ENCODE results near the gene MAD2L2. TPM values are rescaled to one million over a fixed set of nuclear protein-coding genes. Genes with fewer than 3 reads are reported as not detected.

The MAD2L2 gene
- total RNA-seq, 1 experiment from 2014 or later = 283 TPM

DNA sequence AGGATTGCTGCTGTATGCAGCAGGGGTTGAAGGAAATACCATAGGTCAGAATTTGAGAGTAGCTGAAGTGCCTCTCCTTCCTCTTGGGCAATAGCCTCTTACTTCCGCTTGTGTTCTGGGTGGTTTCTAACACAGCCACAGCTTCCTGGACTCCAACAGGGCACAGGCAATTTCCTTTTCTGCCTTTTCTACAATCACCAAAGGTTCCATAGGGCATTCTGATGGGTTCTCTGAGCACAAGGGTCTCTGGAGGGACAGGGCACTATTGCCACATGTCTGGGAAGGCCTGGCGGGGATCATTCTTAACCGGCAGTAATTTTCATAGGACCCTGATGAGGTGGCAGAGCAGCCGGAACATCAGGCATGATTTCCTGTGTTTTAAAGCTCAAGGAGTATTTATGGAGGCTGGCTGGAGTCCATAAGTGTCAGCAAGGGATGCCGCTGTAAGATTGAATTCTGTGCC, 49.5 kb upstream of the MAD2L2 start:
- H3K4me1 Mint-ChIP-seq = peaks cover 44% of the 10 kb centered on the region
- ATAC-seq (no peak), DNase-seq (ENCODE audit: low spot score) (no peak)
- no peak for TF ChIP-seq GTF2I (CRISPR knock-in tag; conservative IDR thresholded peaks at IDR 0.05)
- TF ChIP-seq FOXP1 (CRISPR knock-in tag; IDR thresholded peaks at IDR 0.05; ENCODE audit: borderline replicate concordance) = no peak
- TF ChIP-seq, protein P1, sequence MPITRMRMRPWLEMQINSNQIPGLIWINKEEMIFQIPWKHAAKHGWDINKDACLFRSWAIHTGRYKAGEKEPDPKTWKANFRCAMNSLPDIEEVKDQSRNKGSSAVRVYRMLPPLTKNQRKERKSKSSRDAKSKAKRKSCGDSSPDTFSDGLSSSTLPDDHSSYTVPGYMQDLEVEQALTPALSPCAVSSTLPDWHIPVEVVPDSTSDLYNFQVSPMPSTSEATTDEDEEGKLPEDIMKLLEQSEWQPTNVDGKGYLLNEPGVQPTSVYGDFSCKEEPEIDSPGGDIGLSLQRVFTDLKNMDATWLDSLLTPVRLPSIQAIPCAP (CRISPR knock-in tag; IDR thresholded peaks at IDR 0.05) = no peak
- no peak for TF ChIP-seq ELF4 (CRISPR knock-in tag; IDR thresholded peaks at IDR 0.05; ENCODE audit: low read depth)
- no peak for TF ChIP-seq NFE2L1 (CRISPR knock-in tag; IDR thresholded peaks at IDR 0.05)
- TF ChIP-seq, protein P2, sequence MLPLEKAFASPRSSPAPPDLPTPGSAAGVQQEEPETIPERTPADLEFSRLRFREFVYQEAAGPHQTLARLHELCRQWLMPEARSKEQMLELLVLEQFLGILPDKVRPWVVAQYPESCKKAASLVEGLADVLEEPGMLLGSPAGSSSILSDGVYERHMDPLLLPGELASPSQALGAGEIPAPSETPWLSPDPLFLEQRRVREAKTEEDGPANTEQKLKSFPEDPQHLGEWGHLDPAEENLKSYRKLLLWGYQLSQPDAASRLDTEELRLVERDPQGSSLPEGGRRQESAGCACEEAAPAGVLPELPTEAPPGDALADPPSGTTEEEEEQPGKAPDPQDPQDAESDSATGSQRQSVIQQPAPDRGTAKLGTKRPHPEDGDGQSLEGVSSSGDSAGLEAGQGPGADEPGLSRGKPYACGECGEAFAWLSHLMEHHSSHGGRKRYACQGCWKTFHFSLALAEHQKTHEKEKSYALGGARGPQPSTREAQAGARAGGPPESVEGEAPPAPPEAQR (CRISPR knock-in tag; IDR thresholded peaks at IDR 0.05) = no peak
- TF ChIP-seq, protein P3, sequence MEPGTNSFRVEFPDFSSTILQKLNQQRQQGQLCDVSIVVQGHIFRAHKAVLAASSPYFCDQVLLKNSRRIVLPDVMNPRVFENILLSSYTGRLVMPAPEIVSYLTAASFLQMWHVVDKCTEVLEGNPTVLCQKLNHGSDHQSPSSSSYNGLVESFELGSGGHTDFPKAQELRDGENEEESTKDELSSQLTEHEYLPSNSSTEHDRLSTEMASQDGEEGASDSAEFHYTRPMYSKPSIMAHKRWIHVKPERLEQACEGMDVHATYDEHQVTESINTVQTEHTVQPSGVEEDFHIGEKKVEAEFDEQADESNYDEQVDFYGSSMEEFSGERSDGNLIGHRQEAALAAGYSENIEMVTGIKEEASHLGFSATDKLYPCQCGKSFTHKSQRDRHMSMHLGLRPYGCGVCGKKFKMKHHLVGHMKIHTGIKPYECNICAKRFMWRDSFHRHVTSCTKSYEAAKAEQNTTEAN (CRISPR knock-in tag; IDR thresholded peaks at IDR 0.05) = no peak
- no peak for TF ChIP-seq ZNF232 (CRISPR knock-in tag; IDR thresholded peaks at IDR 0.05)
- no peak for TF ChIP-seq NFYB (CRISPR knock-in tag; conservative IDR thresholded peaks at IDR 0.05; ENCODE audit: low read depth)
- TF ChIP-seq EMX1 (CRISPR knock-in tag; IDR thresholded peaks at IDR 0.05) = no peak
- TF ChIP-seq PRRX2 (CRISPR knock-in tag; IDR thresholded peaks at IDR 0.05) = no peak
- TF ChIP-seq, protein P4, sequence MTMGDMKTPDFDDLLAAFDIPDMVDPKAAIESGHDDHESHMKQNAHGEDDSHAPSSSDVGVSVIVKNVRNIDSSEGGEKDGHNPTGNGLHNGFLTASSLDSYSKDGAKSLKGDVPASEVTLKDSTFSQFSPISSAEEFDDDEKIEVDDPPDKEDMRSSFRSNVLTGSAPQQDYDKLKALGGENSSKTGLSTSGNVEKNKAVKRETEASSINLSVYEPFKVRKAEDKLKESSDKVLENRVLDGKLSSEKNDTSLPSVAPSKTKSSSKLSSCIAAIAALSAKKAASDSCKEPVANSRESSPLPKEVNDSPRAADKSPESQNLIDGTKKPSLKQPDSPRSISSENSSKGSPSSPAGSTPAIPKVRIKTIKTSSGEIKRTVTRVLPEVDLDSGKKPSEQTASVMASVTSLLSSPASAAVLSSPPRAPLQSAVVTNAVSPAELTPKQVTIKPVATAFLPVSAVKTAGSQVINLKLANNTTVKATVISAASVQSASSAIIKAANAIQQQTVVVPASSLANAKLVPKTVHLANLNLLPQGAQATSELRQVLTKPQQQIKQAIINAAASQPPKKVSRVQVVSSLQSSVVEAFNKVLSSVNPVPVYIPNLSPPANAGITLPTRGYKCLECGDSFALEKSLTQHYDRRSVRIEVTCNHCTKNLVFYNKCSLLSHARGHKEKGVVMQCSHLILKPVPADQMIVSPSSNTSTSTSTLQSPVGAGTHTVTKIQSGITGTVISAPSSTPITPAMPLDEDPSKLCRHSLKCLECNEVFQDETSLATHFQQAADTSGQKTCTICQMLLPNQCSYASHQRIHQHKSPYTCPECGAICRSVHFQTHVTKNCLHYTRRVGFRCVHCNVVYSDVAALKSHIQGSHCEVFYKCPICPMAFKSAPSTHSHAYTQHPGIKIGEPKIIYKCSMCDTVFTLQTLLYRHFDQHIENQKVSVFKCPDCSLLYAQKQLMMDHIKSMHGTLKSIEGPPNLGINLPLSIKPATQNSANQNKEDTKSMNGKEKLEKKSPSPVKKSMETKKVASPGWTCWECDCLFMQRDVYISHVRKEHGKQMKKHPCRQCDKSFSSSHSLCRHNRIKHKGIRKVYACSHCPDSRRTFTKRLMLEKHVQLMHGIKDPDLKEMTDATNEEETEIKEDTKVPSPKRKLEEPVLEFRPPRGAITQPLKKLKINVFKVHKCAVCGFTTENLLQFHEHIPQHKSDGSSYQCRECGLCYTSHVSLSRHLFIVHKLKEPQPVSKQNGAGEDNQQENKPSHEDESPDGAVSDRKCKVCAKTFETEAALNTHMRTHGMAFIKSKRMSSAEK (CRISPR knock-in tag; IDR thresholded peaks at IDR 0.05; ENCODE audit: borderline replicate concordance) = no peak
- TF ChIP-seq ZNF138 (CRISPR knock-in tag; conservative IDR thresholded peaks at IDR 0.05) = no peak
- TF ChIP-seq, protein P5, sequence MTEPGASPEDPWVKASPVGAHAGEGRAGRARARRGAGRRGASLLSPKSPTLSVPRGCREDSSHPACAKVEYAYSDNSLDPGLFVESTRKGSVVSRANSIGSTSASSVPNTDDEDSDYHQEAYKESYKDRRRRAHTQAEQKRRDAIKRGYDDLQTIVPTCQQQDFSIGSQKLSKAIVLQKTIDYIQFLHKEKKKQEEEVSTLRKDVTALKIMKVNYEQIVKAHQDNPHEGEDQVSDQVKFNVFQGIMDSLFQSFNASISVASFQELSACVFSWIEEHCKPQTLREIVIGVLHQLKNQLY (CRISPR knock-in tag; IDR thresholded peaks at IDR 0.05) = no peak
- no peak for TF ChIP-seq ZNF423 (CRISPR knock-in tag; IDR thresholded peaks at IDR 0.05)
- no peak for TF ChIP-seq MXD4 (CRISPR knock-in tag; IDR thresholded peaks at IDR 0.05; ENCODE audit: borderline replicate concordance)
- POLR2A ChIA-PET = interaction anchor here (0.7 kb wide), 1 partner anchor 44 kb away, joined by 3 read pairs; no protein-coding TSS in a partner anchor
- no peak overlapping the region for H3K4me3 Mint-ChIP-seq
- H3K9me3 Mint-ChIP-seq = no peaks in the 10 kb centered on the region
- H3K27ac Mint-ChIP-seq = peak overlapping the region; percentile 55
- H3K27me3 Mint-ChIP-seq (ENCODE audit: low read depth) = no peaks in the 10 kb centered on the region; the same call in 1 of the 2 replicates
- no peaks in the 10 kb centered on the region for H3K36me3 Mint-ChIP-seq
- CTCF ChIA-PET = interaction anchor here (1.3 to 1.6 kb wide), 2 partner anchors 11 to 20 kb away, joined by 5 to 7 read pairs; no protein-coding TSS in a partner anchor
